ENCODE results near the gene CNPY3.

- no peak for TF ChIP-seq CTCF (IDR thresholded peaks at IDR 0.05)
- no peak for TF ChIP-seq POLR2A (IDR thresholded peaks at IDR 0.05)
- no peak for TF ChIP-seq POLR2AphosphoS5 (IDR thresholded peaks at IDR 0.05)
Measured at GRCh38 chr6:42988486-42989020, 59.3 kb downstream of the CNPY3 start.

Data from transverse colon (tissue), 4 donors.